K562 (cell line): ENCODE results near the gene ARMH1. TPM values are rescaled to one million over a fixed set of nuclear protein-coding genes. Genes with fewer than 3 reads are reported as not detected.

Experiments
- ATAC-seq: fragments of 200-7000 bp; cut with Tn5 transposase; 3 replicates; pipeline ENCODE4 v1.9.1; 2020; ENCODE audit warnings: moderate library complexity
- BruUV-seq: library from RNA; stranded (reverse); fragments of 400-500 nt; replicated peaks from 2 replicates; lab custom pipeline; 2021; lab: Mats Ljungman, UMichigan
- CTCF ChIA-PET: fragments of 300-600 bp; formaldehyde crosslinking; extraction: SDS; loops from one replicate; lab custom pipeline; 2021; ENCODE audit warnings: low intra/inter-chr PET ratio; lab: Yijun Ruan, JAX
- POLR2A ChIA-PET: fragments of 300-600, 350-650 bp; sonication (Branson Sonifier 250); formaldehyde crosslinking; extraction: SDS; loops from one replicate; lab custom pipeline; 2021; ENCODE audit warnings: antibody characterized with exemption, inconsistent platforms; lab: Yijun Ruan, JAX
- DNase-seq, 4 experiments: peaks; one replicate each; pipeline versions ENCODE4 v3.0.0 to v3.0.0-alpha.2; 2011 to 2018; ENCODE audit warnings: low spot score in 3 of 4, mixed read lengths in 3 of 4; ENCODE audit errors: extremely low read depth in 1 of 4
- FAIRE-seq: peaks from 2 replicates; lab custom pipeline; 2011; peaks lifted over from hg19 to GRCh38; lab: Jason Lieb, UNC
- H2AFZ ChIP-seq: 2 replicates; pipeline ENCODE4 v1.6.0; 2011; ENCODE audit warnings: low read depth, low read length, control low read depth, inconsistent platforms
- H3K27ac ChIP-seq: fragments of 200-600 bp; 3 replicates; pipeline ENCODE4 v1.8.0; 2011; ENCODE audit warnings: low read depth, mild to moderate bottlenecking, control low read depth, inconsistent platforms, low read length, moderate library complexity, mixed read lengths; ENCODE audit errors: extremely low read depth
- H3K27me3 ChIP-seq, 2 experiments: fragments of 300-600 bp in 1 of 2; 2 replicates in 1 of 2; 3 replicates in 1 of 2; pipeline versions ENCODE4 v1.6.0 to v1.8.0; 2011; ENCODE audit warnings: inconsistent platforms in 2 of 2, low read length in 2 of 2, mild to moderate bottlenecking in 1 of 2, mixed read lengths in 1 of 2, moderate library complexity in 1 of 2; ENCODE audit not compliant: control insufficient read depth in 2 of 2, insufficient read depth in 2 of 2
- H3K36me3 ChIP-seq: fragments of 300-600 bp; 3 replicates; pipeline ENCODE4 v1.8.0; 2011; ENCODE audit warnings: mild to moderate bottlenecking, low read length, inconsistent platforms; ENCODE audit not compliant: control insufficient read depth, insufficient read depth
- H3K4me1 ChIP-seq, 2 experiments: fragments of 200-600 bp in 1 of 2; replicated peaks in 1 of 2; 2 replicates in 1 of 2; 3 replicates in 1 of 2; pipeline versions ENCODE4 v1.5.1 to v1.8.0; 2011; ENCODE audit warnings: inconsistent platforms in 2 of 2, low read length in 2 of 2, mild to moderate bottlenecking in 1 of 2, mixed read lengths in 1 of 2, moderate library complexity in 1 of 2; ENCODE audit not compliant: control insufficient read depth in 2 of 2, insufficient read depth in 2 of 2
- H3K4me2 ChIP-seq: 2 replicates; pipeline ENCODE4 v1.6.1; 2011; ENCODE audit warnings: low read length, control low read depth, inconsistent platforms, mixed read lengths; ENCODE audit not compliant: insufficient read depth
- H3K4me3 ChIP-seq: fragments of 200-600 bp; sonication (generic), shearing (Covaris generic); 2 replicates; pipeline ENCODE4 v1.5.1; 2016; ENCODE audit warnings: control low read depth, inconsistent platforms
- H3K79me2 ChIP-seq: fragments of 200-600 bp; 3 replicates; pipeline ENCODE4 v1.8.0; 2011; ENCODE audit warnings: low read length, inconsistent platforms; ENCODE audit not compliant: control insufficient read depth, insufficient read depth
- H3K9ac ChIP-seq, 2 experiments: 2 replicates each; pipeline versions ENCODE4 v1.6.0 to v1.6.1; 2011; ENCODE audit warnings: low read depth in 2 of 2, low read length in 2 of 2, control low read depth in 1 of 2, inconsistent platforms in 1 of 2, mild to moderate bottlenecking in 1 of 2, mixed read lengths in 1 of 2; ENCODE audit not compliant: insufficient read depth in 1 of 2
- H3K9me1 ChIP-seq: one replicate; pipeline ENCODE4 v1.6.0; 2011; ENCODE audit warnings: inconsistent platforms, mild to moderate bottlenecking, low read length, moderate library complexity; ENCODE audit not compliant: control insufficient read depth, insufficient read depth
- H3K9me3 ChIP-seq: replicated peaks from 2 replicates; pipeline ENCODE4 v1.5.1; 2011; ENCODE audit warnings: low read depth, low read length, inconsistent platforms; ENCODE audit not compliant: control insufficient read depth, insufficient read depth
- H4K20me1 ChIP-seq: replicated peaks from 2 replicates; pipeline ENCODE4 v1.6.1; 2011; ENCODE audit warnings: low read length, inconsistent platforms, mixed read lengths; ENCODE audit not compliant: control insufficient read depth, insufficient read depth
- BCLAF1 ChIP-seq, 2 experiments: fragments of 450-650 bp in 1 of 2; IDR thresholded peaks; 2 replicates each; pipeline ENCODE4 v1.6.1; 2011 to 2017; ENCODE audit warnings: low read depth in 2 of 2, antibody characterized with exemption in 1 of 2, borderline replicate concordance in 1 of 2, low read length in 1 of 2, mild to moderate bottlenecking in 1 of 2, mixed read lengths in 1 of 2; ENCODE audit not compliant: control insufficient read depth in 1 of 2
- CEBPB ChIP-seq: fragments of 450-650 bp; IDR thresholded peaks from 2 replicates; pipeline ENCODE4 v1.6.1; 2016; ENCODE audit warnings: missing genetic modification characterization, missing compliant biosample characterization
- ESRRB ChIP-seq: fragments of 250-450 bp; sonication (Bioruptor Pico); IDR thresholded peaks from 2 replicates; pipeline ENCODE4 v1.5.0; 2020; ENCODE audit warnings: mild to moderate bottlenecking, moderate library complexity, borderline replicate concordance
- EWSR1 ChIP-seq: fragments of 450-650 bp; IDR thresholded peaks from 2 replicates; pipeline ENCODE4 v1.6.1; 2018; ENCODE audit warnings: borderline replicate concordance, mild to moderate bottlenecking, low read depth, moderate library complexity; ENCODE audit not compliant: partially characterized antibody
- FOS ChIP-seq: IDR thresholded peaks from 3 replicates; pipeline ENCODE4 v1.6.1; 2011; ENCODE audit not compliant: insufficient read length; ENCODE audit errors: extremely low read depth
- FOXA3 ChIP-seq, 2 experiments: fragments of 450-650 bp in 1 of 2; sonication (generic) in 1 of 2; formaldehyde crosslinking; IDR thresholded peaks in 1 of 2; conservative IDR thresholded peaks in 1 of 2; 2 replicates each; pipeline versions ENCODE4 v1.4.0 to v1.8.0; 2020 to 2022; ENCODE audit warnings: mild to moderate bottlenecking in 2 of 2, missing genetic modification reagents in 1 of 2
- HOXB6 ChIP-seq: fragments of 250-450 bp; sonication (Bioruptor Pico); IDR thresholded peaks from 2 replicates; pipeline ENCODE4 v1.5.1; 2022; ENCODE audit warnings: mild to moderate bottlenecking, borderline replicate concordance
- MYC ChIP-seq, 2 experiments: fragments of 250-450 bp in 1 of 2; sonication (Bioruptor Pico) in 1 of 2; IDR thresholded peaks; 2 replicates each; pipeline versions ENCODE4 v1.5.1 to v1.6.1; 2012 to 2021; ENCODE audit warnings: low read depth in 2 of 2, borderline replicate concordance in 1 of 2, improper control_type of control experiment in 1 of 2, low read length in 1 of 2, mild to moderate bottlenecking in 1 of 2, moderate library complexity in 1 of 2
- SREBF2 ChIP-seq: sonication (generic); formaldehyde crosslinking; IDR thresholded peaks from 2 replicates; pipeline ENCODE4 v1.4.0; 2020; ENCODE audit warnings: mild to moderate bottlenecking, missing genetic modification reagents
- XRCC4 ChIP-seq: IDR thresholded peaks from one replicate; pipeline ENCODE4 v1.6.1; 2011; ENCODE audit not compliant: insufficient read depth, insufficient read length; ENCODE audit errors: extremely low read depth
- WGBS: fragments of 100-300 bp; shearing (Covaris generic); methylation state at CpG from one replicate; pipeline ENCODE4 v1.1.6; 2016; ENCODE audit warnings: low coverage, mixed read lengths; ENCODE audit not compliant: insufficient coverage; ENCODE audit errors: missing lambda C conversion rate; 5-methylcytosine and 5-hydroxymethylcytosine counted together
- in situ Hi-C: fragments of 300-500 bp; cut with MboI; formaldehyde crosslinking; loops from 4 replicates; pipeline ENCODE4 v1.15.0; 2018; ENCODE audit warnings: inconsistent platforms, mixed read lengths
- intact Hi-C: fragments of 100-400 bp; cut with micrococcal nuclease; formaldehyde crosslinking; loops from 2 replicates; pipeline ENCODE4 v1.14.2; 2022
- polyA plus RNA-seq, 8 experiments: library from polyadenylated mRNA; depleted of rRNA in 4 of 8; stranded (reverse) in 5 of 8; unstranded in 3 of 8; fragments of >200 nt; fragmentation: Nextera tagmentation in 2 of 8; fragmentation: Illumina TruSeq in 1 of 8; extraction: Ambion mirVana in 2 of 8; extraction: Trizol in 1 of 8; gene quantifications; 2 replicates each; pipeline versions ENCODE4 v1.2.1 to v1.2.3, GENCODE V29; 2011 to 2014; ENCODE audit warnings: inconsistent platforms in 1 of 8, missing spikeins in 1 of 8
- total RNA-seq, 7 experiments: library from RNA; depleted of rRNA in 6 of 7; stranded (reverse); fragments of >200 nt in 6 of 7; fragmentation: Illumina TruSeq in 2 of 7; extraction: Trizol in 2 of 7; gene quantifications; 2 replicates each; pipeline versions ENCODE4 v1.2.1 to v1.2.3, GENCODE V29; 2011 to 2021; ENCODE audit warnings: low replicate concordance in 1 of 7

Gene ARMH1
- total and polyA plus RNA-seq, 9 of the 15 experiments (the other 6 are each of a cell fraction or from before 2014, with no cell fraction given) = 0.41 TPM; not detected in 8

GRCh38 chr1:44641126-44642102 lies 33.1 kb upstream of the ARMH1 start:
- 85% methylated on average over 10 of the region's 12 CpGs for WGBS
- FAIRE-seq (no peak), ATAC-seq (no peak), DNase-seq (no peak)
- intact Hi-C loops (no loop called here), in situ Hi-C loops (no loop called here)
- POLR2A ChIA-PET = interaction anchor here (0.5 to 21.3 kb wide), 18 partner anchors 4 to 1283 kb away, joined by 3 to 328 read pairs (median 4); partner anchors contain the start of genes ARMH1 and TMEM53
- Histone ChIP-seq H3K79me2 (peaks cover 4% of the 10 kb centered on the region; the same call in 1 of the 3 replicates), H3K9me3 (no peaks in the 10 kb centered on the region), H3K4me1 (peaks cover 27 to 32% of the 10 kb centered on the region in 2 experiments; a peak in 4 of 5 replicates), H2AFZ (no peak overlapping the region), H3K9ac (0 out of 4 replicates have a peak overlapping the region, but pooled peaks of 1 of the 2 experiments have one; percentile 40), H3K36me3 (peaks cover 96% of the 10 kb centered on the region), H3K4me2 (no peak overlapping the region), H3K27ac (no peak overlapping the region)
- CTCF ChIA-PET = no interaction called here
- BruUV-seq = no TSS peak
- TF ChIP-seq EWSR1 = no peak
- TF ChIP-seq HOXB6 (CRISPR knock-in tag) = no peak
- TF ChIP-seq BCLAF1 (IDR thresholded peaks at IDR 0.05; ENCODE audit: borderline replicate concordance in 1 of 2, control insufficient read depth in 1 of 2, low read depth in 2 of 2, low read length in 1 of 2) = no peak
- no peak for TF ChIP-seq XRCC4
- TF ChIP-seq SREBF2 (CRISPR knock-in tag) = no peak
- TF ChIP-seq MYC (IDR thresholded peaks at IDR 0.05; ENCODE audit: low read depth, low read length) = no peak
- TF ChIP-seq MYC (CRISPR knock-in tag; IDR thresholded peaks at IDR 0.05; ENCODE audit: borderline replicate concordance, low read depth) = no peak
- no peak for TF ChIP-seq ESRRB (CRISPR knock-in tag)
- no peak for TF ChIP-seq FOS
- TF ChIP-seq FOXA3 (CRISPR knock-in tag; conservative IDR thresholded peaks at IDR 0.05 in 1 of 2, IDR thresholded peaks at IDR 0.05 in 1 of 2) = no peak
- TF ChIP-seq CEBPB (tag) = no peak
- TF ChIP-seq, all 486 proteins: peak for 0
- Histone ChIP-seq H3K27me3 (no peaks in the 10 kb centered on the region), H3K9me1 (peaks cover 8% of the 10 kb centered on the region), H3K4me3 (no peak overlapping the region), H4K20me1 (peaks cover 5% of the 10 kb centered on the region; the same call in 1 of the 2 replicates)
